GM23248 (cell line): Measurements from ENCODE around the gene SPDEF.

Source experiments
- EZH2 ChIP-seq: fragments of 200-600 bp; sonication (generic); IDR thresholded peaks from 2 replicates; pipeline ENCODE4 v1.6.1; 2018; ENCODE audit warnings: antibody characterized with exemption, mild to moderate bottlenecking; ENCODE audit not compliant: insufficient read depth, poor library complexity, severe bottlenecking
- EZH2phosphoT487 ChIP-seq: fragments of 200-600 bp; sonication (generic); IDR thresholded peaks from 2 replicates; pipeline ENCODE4 v1.6.1; 2018; ENCODE audit warnings: antibody characterized with exemption, moderate library complexity, mild to moderate bottlenecking, low read depth; ENCODE audit not compliant: insufficient read depth

- TF ChIP-seq EZH2 (no peak), EZH2phosphoT487 (no peak)
These were observed 21.5 kb downstream of the SPDEF start for GRCh38 chr6:34534656-34535055.
